Caco-2 (cell line): ENCODE results near the gene SMIM35. TPM values are rescaled to one million over a fixed set of nuclear protein-coding genes. Genes with fewer than 3 reads are reported as not detected.

Experiments used
- BruUV-seq: library from RNA; stranded (reverse); fragments of 400-500 nt; replicated peaks from 2 replicates; lab custom pipeline; 2021; lab: Mats Ljungman, UMichigan
- CTCF ChIA-PET: fragments of 300-600 bp; sonication (Branson Sonifier 250); formaldehyde crosslinking; loops from one replicate; lab custom pipeline; 2022; ENCODE audit warnings: antibody characterized with exemption; lab: Charles Lee
- POLR2A ChIA-PET: fragments of 300-600 bp; sonication (Branson Sonifier 250); formaldehyde crosslinking; loops from one replicate; lab custom pipeline; 2022; ENCODE audit warnings: antibody characterized with exemption; lab: Charles Lee
- DNase-seq, 2 experiments: peaks; one replicate each; pipeline versions ENCODE4 v3.0.0 to v3.0.0-alpha.2; 2020 to 2022
- H3K27me3 ChIP-seq: replicated peaks from 2 replicates; pipeline ENCODE4 v1.6.0; 2011; ENCODE audit warnings: low read length; ENCODE audit not compliant: control insufficient read depth, insufficient read depth
- H3K36me3 ChIP-seq: 2 replicates; pipeline ENCODE4 v1.5.1; 2011; ENCODE audit warnings: low read length; ENCODE audit not compliant: control insufficient read depth, insufficient read depth
- H3K4me1 ChIP-seq: fragments of 250-450 bp; sonication (Bioruptor Pico); 2 replicates; pipeline ENCODE4 v1.5.1; 2020; ENCODE audit warnings: mild to moderate bottlenecking
- H3K4me3 ChIP-seq: 2 replicates; pipeline ENCODE4 v1.5.1; 2011; ENCODE audit warnings: low read depth, mild to moderate bottlenecking, control low read depth, low read length
- H3K9me3 ChIP-seq: fragments of 250-450 bp; sonication (Bioruptor Pico); 2 replicates; pipeline ENCODE4 v1.5.1; 2020; ENCODE audit warnings: mild to moderate bottlenecking, moderate library complexity
- H3K27ac Mint-ChIP-seq: one replicate; pipeline ENCODE4 v1.8.0; 2022; ENCODE audit warnings: mixed read lengths; ENCODE audit not compliant: unreplicated experiment
- H3K27me3 Mint-ChIP-seq: one replicate; pipeline ENCODE4 v1.8.0; 2022; ENCODE audit warnings: mixed read lengths; ENCODE audit not compliant: insufficient read depth, unreplicated experiment
- H3K36me3 Mint-ChIP-seq: one replicate; pipeline ENCODE4 v1.8.0; 2022; ENCODE audit warnings: mild to moderate bottlenecking, mixed read lengths; ENCODE audit not compliant: insufficient read depth, unreplicated experiment
- H3K4me1 Mint-ChIP-seq: one replicate; pipeline ENCODE4 v1.8.0; 2022; ENCODE audit warnings: low read depth, mixed read lengths; ENCODE audit not compliant: unreplicated experiment
- H3K4me3 Mint-ChIP-seq: one replicate; pipeline ENCODE4 v1.8.0; 2022; ENCODE audit warnings: mild to moderate bottlenecking, moderate library complexity, mixed read lengths; ENCODE audit not compliant: unreplicated experiment
- H3K9me3 Mint-ChIP-seq: one replicate; pipeline ENCODE4 v1.8.0; 2022; ENCODE audit warnings: mixed read lengths; ENCODE audit not compliant: unreplicated experiment
- CTCF ChIP-seq, 2 experiments: fragments of 200-600 bp in 1 of 2; IDR thresholded peaks; 1 replicate in 1 of 2; 2 replicates in 1 of 2; pipeline versions ENCODE4 v1.5.1 to v1.8.0; 2011 to 2022; ENCODE audit warnings: antibody characterized with exemption in 1 of 2, control low read depth in 1 of 2, inconsistent platforms in 1 of 2, low read depth in 1 of 2, low read length in 1 of 2, mild to moderate bottlenecking in 1 of 2, moderate library complexity in 1 of 2; ENCODE audit not compliant: insufficient read depth in 1 of 2, severe bottlenecking in 1 of 2, unreplicated experiment in 1 of 2
- intact Hi-C: fragments of 100-400 bp; cut with micrococcal nuclease; formaldehyde crosslinking; loops from one replicate; pipeline ENCODE4 v1.10.0; 2022; ENCODE audit not compliant: unreplicated experiment
- total RNA-seq: library from RNA; stranded (reverse); gene quantifications from 2 replicates; pipeline ENCODE4 v1.2.3, GENCODE V29; 2022

Gene SMIM35
- total RNA-seq, 1 experiment from 2014 or later: not detected

DNA sequence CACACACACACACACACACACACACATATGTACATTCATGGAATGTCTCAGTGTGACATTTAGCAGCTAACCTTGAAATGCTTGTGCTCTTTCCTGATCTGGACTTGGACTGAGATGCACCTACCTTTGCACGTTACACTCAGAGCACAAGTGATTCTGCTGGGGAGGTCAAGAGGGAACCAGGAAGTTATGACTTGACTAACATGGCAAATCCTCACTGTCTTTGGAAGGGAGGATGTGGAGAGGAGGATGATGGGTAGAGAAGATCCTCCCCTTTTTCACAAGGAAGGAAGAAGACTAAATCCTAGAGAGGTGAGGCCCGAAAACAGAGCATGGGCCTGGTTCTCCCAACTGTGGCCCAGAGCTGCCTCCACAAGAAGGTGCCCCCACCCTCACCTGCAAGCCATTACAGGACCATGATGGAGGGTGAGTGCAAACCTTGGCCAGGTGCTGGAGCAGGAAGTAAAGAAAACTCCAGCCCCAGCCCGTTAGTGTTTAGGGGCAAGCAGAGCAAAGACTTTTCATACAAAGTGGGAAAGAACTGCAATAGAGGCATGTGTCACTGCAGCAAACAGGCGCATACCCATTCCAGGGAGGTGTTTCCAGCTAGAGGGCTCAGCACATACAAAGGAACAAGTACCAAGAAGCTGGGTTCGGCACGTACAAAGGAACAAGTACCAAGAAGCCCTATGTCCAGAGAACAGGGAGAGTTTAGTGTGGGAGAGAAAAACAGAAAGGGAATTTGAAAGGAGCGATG is 39.5 kb upstream of the SMIM35 start:
- no peaks in the 10 kb centered on the region; the same call in 1 of the 2 replicates for H3K27me3 ChIP-seq
- intact Hi-C loops: no loop called here
- no peak for TF ChIP-seq CTCF (IDR thresholded peaks at IDR 0.05; ENCODE audit: insufficient read depth in 1 of 2, low read depth in 1 of 2, low read length in 1 of 2, severe bottlenecking in 1 of 2, unreplicated experiment in 1 of 2)
- no peaks in the 10 kb centered on the region for H3K36me3 ChIP-seq
- no TSS peak for BruUV-seq
- peak; percentile 36 to 76 for DNase-seq
- Mint-ChIP-seq H3K27ac (no peak overlapping the region), H3K4me3 (no peak overlapping the region), H3K27me3 (no peaks in the 10 kb centered on the region), H3K4me1 (no peaks in the 10 kb centered on the region), H3K9me3 (no peaks in the 10 kb centered on the region), H3K36me3 (no peaks in the 10 kb centered on the region)
- CTCF ChIA-PET: interaction anchor here (0.5 kb wide), 2 partner anchors 50 to 1011 kb away, joined by 3 to 4 read pairs; partner anchors contain the start of gene SCN2B
- no peaks in the 10 kb centered on the region for H3K4me1 ChIP-seq
- H3K4me3 ChIP-seq: no peak overlapping the region
- POLR2A ChIA-PET: no interaction called here
- no peaks in the 10 kb centered on the region for H3K9me3 ChIP-seq

- no peaks in the 10 kb centered on the region for H3K9me3 ChIP-seq
- no peaks in the 10 kb centered on the region for H3K4me1 Mint-ChIP-seq
- no TSS peak for BruUV-seq
- no peak overlapping the region for H3K4me3 Mint-ChIP-seq
- POLR2A ChIA-PET: interaction anchor here (0.7 kb wide), 1 partner anchor 12 kb away, joined by 3 read pairs; no protein-coding TSS in a partner anchor
- no peaks in the 10 kb centered on the region for H3K27me3 Mint-ChIP-seq
- H3K27me3 ChIP-seq: no peaks in the 10 kb centered on the region; the same call in 1 of the 2 replicates
- H3K27ac Mint-ChIP-seq: no peak overlapping the region
- intact Hi-C loops: no loop called here
- no peaks in the 10 kb centered on the region for H3K36me3 Mint-ChIP-seq
- no peak for TF ChIP-seq CTCF (IDR thresholded peaks at IDR 0.05; ENCODE audit: insufficient read depth in 1 of 2, low read depth in 1 of 2, low read length in 1 of 2, severe bottlenecking in 1 of 2, unreplicated experiment in 1 of 2)
- no peaks in the 10 kb centered on the region for H3K4me1 ChIP-seq
- H3K4me3 ChIP-seq: no peak overlapping the region
- peak in 1 of 2 experiments; percentile 31 for DNase-seq
- CTCF ChIA-PET: no interaction called here
- H3K36me3 ChIP-seq: no peaks in the 10 kb centered on the region
- no peaks in the 10 kb centered on the region for H3K9me3 Mint-ChIP-seq
Observed at GRCh38 chr11:118124929-118125535, 38.3 kb upstream of the SMIM35 start.

DNA sequence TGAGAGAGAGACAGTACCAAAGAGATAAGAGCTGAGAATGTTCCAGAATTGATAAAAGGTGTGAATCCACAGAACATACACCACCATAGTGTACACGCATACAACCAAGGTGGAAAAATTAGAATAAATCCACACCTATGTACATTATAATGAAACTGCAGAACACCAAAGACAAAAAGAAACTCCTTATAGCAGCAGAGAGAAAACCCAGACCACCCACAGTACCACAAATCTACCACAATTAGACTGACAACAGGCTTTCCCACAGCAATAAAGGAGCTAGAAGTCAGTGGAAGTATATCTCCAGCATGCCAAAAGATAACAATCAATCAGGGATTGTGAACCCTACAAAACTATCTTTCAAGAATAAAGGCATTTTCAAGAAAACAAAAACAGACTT is 34.0 kb upstream of the SMIM35 start:
- Mint-ChIP-seq H3K27me3 (no peaks in the 10 kb centered on the region), H3K9me3 (no peaks in the 10 kb centered on the region)

More for the DNA sequence above, 34.0 kb upstream of the SMIM35 start:
- BruUV-seq: no TSS peak
- Mint-ChIP-seq H3K4me3 (no peak overlapping the region), H3K4me1 (no peaks in the 10 kb centered on the region), H3K36me3 (no peaks in the 10 kb centered on the region), H3K27ac (no peak overlapping the region)
- Histone ChIP-seq H3K36me3 (peaks cover 5% of the 10 kb centered on the region; the same call in 1 of the 2 replicates), H3K27me3 (no peaks in the 10 kb centered on the region), H3K9me3 (no peaks in the 10 kb centered on the region), H3K4me1 (no peaks in the 10 kb centered on the region), H3K4me3 (no peak overlapping the region)
- no peak for DNase-seq
- intact Hi-C loops: no loop called here
- ChIA-PET CTCF (no interaction called here), POLR2A (no interaction called here)
- no peak for TF ChIP-seq CTCF (IDR thresholded peaks at IDR 0.05; ENCODE audit: insufficient read depth in 1 of 2, low read depth in 1 of 2, low read length in 1 of 2, severe bottlenecking in 1 of 2, unreplicated experiment in 1 of 2)
